ENCODE results near the gene ABLIM3.

Gene ABLIM3

DNA sequence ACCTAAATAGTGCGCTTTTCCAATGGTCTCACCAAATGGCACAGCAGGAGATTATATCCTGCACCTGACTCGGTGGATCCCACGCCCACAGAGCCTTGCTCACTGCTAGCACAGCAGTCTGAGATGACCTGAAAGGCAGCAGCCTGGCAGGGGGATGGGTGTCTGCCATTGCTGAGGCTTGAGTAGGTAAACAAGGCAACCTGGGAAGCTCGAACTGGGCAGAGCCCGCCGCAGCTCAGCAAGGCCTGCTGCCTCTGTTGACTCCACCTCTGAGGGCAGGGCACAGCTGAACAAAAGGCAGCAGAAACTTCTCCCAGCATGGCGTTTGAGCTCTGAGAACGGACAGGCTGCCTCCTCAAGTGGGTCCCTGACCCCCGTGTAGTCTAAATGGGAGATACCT, 18.1 kb upstream of the ABLIM3 start:
- TF ChIP-seq, protein P1, sequence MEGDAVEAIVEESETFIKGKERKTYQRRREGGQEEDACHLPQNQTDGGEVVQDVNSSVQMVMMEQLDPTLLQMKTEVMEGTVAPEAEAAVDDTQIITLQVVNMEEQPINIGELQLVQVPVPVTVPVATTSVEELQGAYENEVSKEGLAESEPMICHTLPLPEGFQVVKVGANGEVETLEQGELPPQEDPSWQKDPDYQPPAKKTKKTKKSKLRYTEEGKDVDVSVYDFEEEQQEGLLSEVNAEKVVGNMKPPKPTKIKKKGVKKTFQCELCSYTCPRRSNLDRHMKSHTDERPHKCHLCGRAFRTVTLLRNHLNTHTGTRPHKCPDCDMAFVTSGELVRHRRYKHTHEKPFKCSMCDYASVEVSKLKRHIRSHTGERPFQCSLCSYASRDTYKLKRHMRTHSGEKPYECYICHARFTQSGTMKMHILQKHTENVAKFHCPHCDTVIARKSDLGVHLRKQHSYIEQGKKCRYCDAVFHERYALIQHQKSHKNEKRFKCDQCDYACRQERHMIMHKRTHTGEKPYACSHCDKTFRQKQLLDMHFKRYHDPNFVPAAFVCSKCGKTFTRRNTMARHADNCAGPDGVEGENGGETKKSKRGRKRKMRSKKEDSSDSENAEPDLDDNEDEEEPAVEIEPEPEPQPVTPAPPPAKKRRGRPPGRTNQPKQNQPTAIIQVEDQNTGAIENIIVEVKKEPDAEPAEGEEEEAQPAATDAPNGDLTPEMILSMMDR (IDR thresholded peaks at IDR 0.05; ENCODE audit: control insufficient read depth, extremely low read depth, insufficient read depth): no peak
- DNase-seq (ENCODE audit: low read depth): no peak
- H3K4me3 ChIP-seq (ENCODE audit: low read depth, low read length): no peak overlapping the region

DNA sequence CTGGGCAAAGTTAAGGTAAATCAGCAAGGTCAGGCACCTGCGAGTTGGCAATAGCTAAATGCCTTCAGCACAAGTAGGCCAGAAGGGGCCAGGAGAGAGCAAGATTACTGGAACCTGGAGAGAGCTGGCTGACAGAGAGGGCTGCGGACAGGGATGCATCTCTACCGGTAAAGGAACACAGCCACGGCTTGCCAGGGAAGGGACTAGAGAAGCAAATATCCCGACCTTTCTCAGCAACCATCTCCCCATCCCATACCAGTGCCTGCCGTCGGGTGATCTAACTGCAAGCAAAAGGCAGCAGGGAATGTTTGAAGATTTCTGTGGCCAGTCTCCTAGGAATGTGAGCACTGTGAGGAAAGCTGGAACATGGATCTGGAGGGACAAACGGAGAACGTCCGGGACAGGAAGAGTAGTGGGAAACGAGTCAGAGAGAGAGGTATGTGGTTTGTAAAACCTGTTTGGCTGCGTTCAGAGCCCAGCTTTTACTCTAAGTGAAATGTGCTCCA, 15.9 kb upstream of the ABLIM3 start:
- TF ChIP-seq, protein P1 (IDR thresholded peaks at IDR 0.05; ENCODE audit: control insufficient read depth, extremely low read depth, insufficient read depth): peak; percentile 63
- peak overlapping the region; percentile 28 for H3K4me3 ChIP-seq (ENCODE audit: low read depth, low read length)
- peak; percentile 67 for DNase-seq (ENCODE audit: low read depth)

DNA sequence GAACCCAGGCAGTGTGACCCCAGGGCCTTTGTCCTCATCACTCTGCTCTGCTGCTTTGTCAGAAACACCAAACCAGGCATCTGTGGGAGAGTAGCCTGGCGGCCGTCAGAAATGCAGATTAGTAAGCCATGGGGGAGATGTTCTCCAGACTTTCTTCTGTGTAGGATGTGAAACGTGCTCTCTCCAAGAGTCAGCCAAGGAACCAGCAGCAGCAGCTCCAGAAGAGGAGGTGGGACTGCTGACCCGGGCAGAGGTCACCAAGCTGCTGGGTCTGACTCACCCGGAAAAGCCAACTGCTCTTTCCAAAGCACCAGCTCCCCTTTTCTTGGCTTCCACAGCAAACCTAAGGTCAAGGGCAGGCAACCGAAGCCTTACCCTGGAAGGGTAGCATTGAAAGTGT, 14.4 kb upstream of the ABLIM3 start:
- no peak for DNase-seq (ENCODE audit: low read depth)
- H3K4me3 ChIP-seq (ENCODE audit: low read depth, low read length): no peak overlapping the region
- TF ChIP-seq, protein P1 (IDR thresholded peaks at IDR 0.05; ENCODE audit: control insufficient read depth, extremely low read depth, insufficient read depth): no peak

DNA sequence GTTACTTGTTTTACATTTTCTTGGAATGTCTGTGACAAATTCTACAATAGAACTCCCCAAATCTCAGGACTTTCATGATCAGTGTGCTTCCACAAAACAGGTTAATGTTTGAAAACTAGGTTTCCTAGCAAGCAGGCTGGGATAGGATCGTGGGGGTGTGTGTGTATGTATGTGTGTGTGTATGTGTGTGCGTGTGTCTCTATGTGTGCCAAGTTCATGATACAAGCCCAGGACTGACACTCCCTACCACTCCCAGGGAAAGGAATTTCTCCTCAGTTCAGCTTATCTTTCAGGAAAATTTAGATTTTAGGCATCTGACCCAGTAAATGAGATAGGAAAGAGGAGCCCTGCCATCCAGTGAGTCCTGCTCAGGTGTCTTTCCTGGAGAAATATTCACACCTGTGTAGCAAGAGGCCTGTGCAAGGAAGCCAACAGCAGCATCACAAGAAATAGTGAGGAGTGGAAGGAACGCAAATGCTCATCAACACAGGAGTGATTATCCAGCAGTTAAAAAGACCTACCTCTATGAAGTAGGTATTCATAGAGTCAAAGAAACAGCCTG, 13.8 kb upstream of the ABLIM3 start:
- no peak for DNase-seq (ENCODE audit: low read depth)
- TF ChIP-seq, protein P1 (IDR thresholded peaks at IDR 0.05; ENCODE audit: control insufficient read depth, extremely low read depth, insufficient read depth): no peak

DNA sequence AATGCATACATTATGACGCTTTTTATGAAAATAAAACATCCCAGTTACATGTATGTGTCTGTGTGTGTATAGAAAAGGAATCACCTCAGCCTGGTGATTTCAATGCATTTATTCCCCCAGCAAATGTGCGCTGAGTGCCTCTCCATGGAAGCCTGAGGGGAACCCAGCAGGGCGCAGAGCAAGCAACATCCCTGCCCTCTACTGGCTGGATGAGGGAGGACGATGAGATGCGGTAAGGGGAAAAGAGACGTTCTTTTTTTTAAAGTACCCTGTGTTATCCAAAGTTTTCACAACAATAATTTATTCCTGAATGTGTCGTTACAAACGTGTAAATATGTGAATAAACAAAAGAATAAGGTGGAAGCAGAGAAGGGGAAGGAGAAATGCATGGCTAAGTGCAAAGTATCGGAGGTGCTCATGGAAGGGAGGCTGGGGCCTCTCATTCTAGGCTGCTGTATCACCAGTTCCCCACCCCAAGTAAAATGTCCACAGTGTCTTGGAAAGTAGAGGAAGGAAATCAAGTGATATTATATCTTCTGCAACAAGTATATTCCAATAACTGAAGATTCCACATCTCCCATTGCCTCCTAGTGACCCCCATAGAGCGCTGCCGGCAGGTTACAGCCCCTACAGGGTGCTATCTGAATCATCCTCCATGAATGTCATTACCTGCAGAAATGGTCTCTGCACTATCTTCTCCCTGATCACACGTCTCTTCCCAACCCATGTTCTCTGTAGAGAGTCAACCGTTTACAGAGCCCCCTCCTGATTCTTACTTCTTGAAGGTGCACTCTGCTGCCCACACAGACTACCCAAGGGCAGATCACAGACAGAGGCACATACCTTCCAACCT, 13.0 kb upstream of the ABLIM3 start:
- TF ChIP-seq, protein P1 (IDR thresholded peaks at IDR 0.05; ENCODE audit: control insufficient read depth, extremely low read depth, insufficient read depth): 0 out of 2 replicates have a peak, but pooled peaks have one; percentile 35
- no peak for DNase-seq (ENCODE audit: low read depth)
- no peak overlapping the region for H3K4me3 ChIP-seq (ENCODE audit: low read depth, low read length)

More for the DNA sequence above, 13.8 kb upstream of the ABLIM3 start:
- no peak overlapping the region for H3K4me3 ChIP-seq (ENCODE audit: low read depth, low read length)

DNA sequence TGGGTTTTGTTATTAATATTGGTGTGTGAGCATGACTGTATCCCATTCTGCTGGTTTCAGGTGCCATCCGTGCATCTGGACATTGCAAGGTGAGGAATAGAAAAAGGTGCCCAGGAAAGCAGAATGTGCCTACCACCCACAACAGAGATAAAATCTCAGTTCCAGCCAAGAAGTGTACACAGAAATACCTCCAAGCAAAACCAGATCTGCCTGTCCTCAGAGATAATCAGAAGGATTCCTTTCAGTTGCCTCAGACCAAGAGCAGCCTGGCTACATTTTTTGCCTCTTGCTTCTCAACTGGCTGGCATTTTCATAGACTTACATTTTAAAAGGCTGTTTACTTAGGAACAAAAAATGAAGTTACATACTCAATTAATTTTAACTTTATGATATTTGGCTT, 12.1 kb upstream of the ABLIM3 start:
- no peak overlapping the region for H3K4me3 ChIP-seq (ENCODE audit: low read depth, low read length)
- TF ChIP-seq, protein P1 (IDR thresholded peaks at IDR 0.05; ENCODE audit: control insufficient read depth, extremely low read depth, insufficient read depth): no peak
- DNase-seq (ENCODE audit: low read depth): peak; percentile 84
